IMR-90 (cell line): ENCODE data around the gene IL36A. TPM values are rescaled to one million over a fixed set of nuclear protein-coding genes. Genes with fewer than 3 reads are reported as not detected.

Experiments
- ATAC-seq: fragments of 200-7000 bp; cut with Tn5 transposase; 2 replicates; pipeline ENCODE4 v1.9.1; 2020; ENCODE audit warnings: low read depth, mild to moderate bottlenecking, moderate library complexity
- BruUV-seq: library from RNA; stranded (reverse); fragments of 400-500 nt; replicated peaks from 2 replicates; lab custom pipeline; 2021; lab: Mats Ljungman, UMichigan
- CTCF ChIA-PET: fragments of 300-600 bp; formaldehyde crosslinking; extraction: SDS; loops from one replicate; lab custom pipeline; 2021; ENCODE audit warnings: antibody characterized with exemption; lab: Yijun Ruan, JAX
- POLR2A ChIA-PET: fragments of 300-600 bp; sonication (Branson Sonifier 250); formaldehyde crosslinking; loops from one replicate; lab custom pipeline; 2022; ENCODE audit warnings: antibody characterized with exemption; ENCODE audit not compliant: unreplicated experiment; lab: Charles Lee
- DNase-seq: peaks from one replicate; pipeline ENCODE4 v3.0.0; 2013
- H2AFZ ChIP-seq: replicated peaks from 2 replicates; pipeline ENCODE3; 2013; ENCODE audit warnings: low read length, mild to moderate bottlenecking; ENCODE audit not compliant: poor library complexity
- H2AK5ac ChIP-seq: 2 replicates; pipeline ENCODE4 v1.6.1; 2013; ENCODE audit warnings: low read depth, low read length, inconsistent platforms
- H2AK9ac ChIP-seq: replicated peaks from 2 replicates; pipeline ENCODE3; 2013; ENCODE audit warnings: mild to moderate bottlenecking, low read depth, low read length, moderate library complexity; ENCODE audit not compliant: poor library complexity
- H2BK120ac ChIP-seq: 2 replicates; pipeline ENCODE4 v1.6.1; 2013; ENCODE audit warnings: low read depth, low read length, inconsistent platforms
- H2BK15ac ChIP-seq: 3 replicates; pipeline ENCODE4 v1.6.1; 2013; ENCODE audit warnings: low read depth, low read length, inconsistent platforms
- H2BK20ac ChIP-seq: 2 replicates; pipeline ENCODE4 v1.6.1; 2013; ENCODE audit warnings: low read depth, mild to moderate bottlenecking, inconsistent platforms, low read length, moderate library complexity
- H2BK5ac ChIP-seq: 2 replicates; pipeline ENCODE4 v1.6.1; 2013; ENCODE audit warnings: mild to moderate bottlenecking, low read depth, low read length, inconsistent platforms; ENCODE audit not compliant: poor library complexity, severe bottlenecking
- H3K14ac ChIP-seq: replicated peaks from 2 replicates; pipeline ENCODE4 v1.6.1; 2013; ENCODE audit warnings: low read depth, low read length, inconsistent platforms
- H3K18ac ChIP-seq: 2 replicates; pipeline ENCODE4 v1.6.1; 2013; ENCODE audit warnings: low read depth, low read length, control low read depth
- H3K23ac ChIP-seq: 2 replicates; pipeline ENCODE4 v1.6.1; 2013; ENCODE audit warnings: low read depth, low read length, inconsistent platforms
- H3K27ac ChIP-seq: 2 replicates; pipeline ENCODE4 v1.5.1; 2013; ENCODE audit warnings: mild to moderate bottlenecking, control low read depth, low read length; ENCODE audit not compliant: insufficient read depth
- H3K27me3 ChIP-seq: 2 replicates; pipeline ENCODE4 v1.6.1; 2013; ENCODE audit warnings: low read length; ENCODE audit not compliant: control insufficient read depth, insufficient read depth
- H3K36me3 ChIP-seq: 2 replicates; pipeline ENCODE4 v1.6.1; 2013; ENCODE audit warnings: low read length, mixed read lengths; ENCODE audit not compliant: control insufficient read depth, insufficient read depth
- H3K4ac ChIP-seq: 2 replicates; pipeline ENCODE4 v1.6.1; 2013; ENCODE audit warnings: low read depth, low read length, inconsistent platforms
- H3K4me1 ChIP-seq: 2 replicates; pipeline ENCODE4 v1.6.1; 2013; ENCODE audit warnings: low read length, mixed read lengths; ENCODE audit not compliant: control insufficient read depth, insufficient read depth
- H3K4me2 ChIP-seq: 2 replicates; pipeline ENCODE4 v1.6.1; 2013; ENCODE audit warnings: low read depth, mild to moderate bottlenecking, control low read depth, low read length, moderate library complexity
- H3K4me3 ChIP-seq: 2 replicates; pipeline ENCODE4 v1.5.1; 2013; ENCODE audit warnings: low read depth, mild to moderate bottlenecking, control low read depth, low read length, moderate library complexity; ENCODE audit not compliant: insufficient read depth
- H3K56ac ChIP-seq: 2 replicates; pipeline ENCODE4 v1.6.1; 2013; ENCODE audit warnings: low read length, inconsistent platforms; ENCODE audit not compliant: insufficient read depth; ENCODE audit errors: extremely low read depth
- H3K79me1 ChIP-seq, 2 experiments: 2 replicates each; pipeline ENCODE4 v1.6.1; 2013; ENCODE audit warnings: low read length in 2 of 2, inconsistent platforms in 1 of 2, low read depth in 1 of 2
- H3K9ac ChIP-seq: 2 replicates; pipeline ENCODE4 v1.6.1; 2013; ENCODE audit warnings: low read depth, low read length, control low read depth
- H3K9me1 ChIP-seq: 2 replicates; pipeline ENCODE4 v1.6.1; 2013; ENCODE audit warnings: low read length, inconsistent platforms; ENCODE audit not compliant: insufficient read depth
- H3K9me3 ChIP-seq: 2 replicates; pipeline ENCODE4 v1.6.1; 2013; ENCODE audit warnings: low read length; ENCODE audit not compliant: control insufficient read depth, insufficient read depth
- H4K20me1 ChIP-seq: 2 replicates; pipeline ENCODE4 v1.6.1; 2013; ENCODE audit warnings: low read length, inconsistent platforms; ENCODE audit not compliant: insufficient read depth
- H4K5ac ChIP-seq: 2 replicates; pipeline ENCODE4 v1.6.1; 2013; ENCODE audit warnings: mild to moderate bottlenecking, low read depth, low read length, control low read depth
- H4K8ac ChIP-seq, 2 experiments: 2 replicates each; pipeline ENCODE4 v1.6.1; 2013; ENCODE audit warnings: low read depth in 2 of 2, low read length in 2 of 2, control low read depth in 1 of 2, inconsistent platforms in 1 of 2
- H4K91ac ChIP-seq: 2 replicates; pipeline ENCODE4 v1.6.1; 2013; ENCODE audit warnings: low read depth, low read length, inconsistent platforms; ENCODE audit not compliant: insufficient read depth
- BHLHE40 ChIP-seq: fragments of 150-350 bp; IDR thresholded peaks from 2 replicates; pipeline ENCODE4 v1.6.1; 2016; ENCODE audit warnings: mild to moderate bottlenecking, low read depth, low read length
- CEBPB ChIP-seq: IDR thresholded peaks from 2 replicates; pipeline ENCODE4 v1.6.1; 2012; ENCODE audit warnings: low read depth, low read length, improper control_type of control experiment
- CHD1 ChIP-seq: IDR thresholded peaks from 2 replicates; pipeline ENCODE4 v1.6.1; 2012; ENCODE audit warnings: low read depth, low read length, improper control_type of control experiment
- FOS ChIP-seq: fragments of 150-350 bp; IDR thresholded peaks from 2 replicates; pipeline ENCODE4 v1.6.1; 2016; ENCODE audit warnings: low read depth, low read length
- MAFK ChIP-seq: IDR thresholded peaks from 2 replicates; pipeline ENCODE4 v1.6.1; 2012; ENCODE audit warnings: low read depth, low read length, improper control_type of control experiment
- MAZ ChIP-seq: IDR thresholded peaks from 2 replicates; pipeline ENCODE4 v1.6.1; 2012; ENCODE audit warnings: low read depth, mild to moderate bottlenecking, low read length, improper control_type of control experiment, moderate library complexity, borderline replicate concordance
- MXI1 ChIP-seq: IDR thresholded peaks from 2 replicates; pipeline ENCODE4 v1.6.1; 2012; ENCODE audit warnings: low read depth, mild to moderate bottlenecking, low read length, moderate library complexity, borderline replicate concordance
- NFE2L2 ChIP-seq: fragments of 150-350 bp; IDR thresholded peaks from 2 replicates; pipeline ENCODE4 v1.6.1; 2016; ENCODE audit warnings: low read depth, mild to moderate bottlenecking, low read length
- POLR2A ChIP-seq: IDR thresholded peaks from 2 replicates; pipeline ENCODE4 v1.6.1; 2012; ENCODE audit warnings: mild to moderate bottlenecking, low read depth, low read length
- RAD21 ChIP-seq: IDR thresholded peaks from 2 replicates; pipeline ENCODE4 v1.6.1; 2012; ENCODE audit warnings: low read length, improper control_type of control experiment
- RCOR1 ChIP-seq: IDR thresholded peaks from 2 replicates; pipeline ENCODE4 v1.6.1; 2012; ENCODE audit warnings: mild to moderate bottlenecking, low read length, improper control_type of control experiment; ENCODE audit not compliant: insufficient replicate concordance
- RFX5 ChIP-seq: IDR thresholded peaks from 2 replicates; pipeline ENCODE4 v1.8.0; 2012; ENCODE audit warnings: low read depth, mild to moderate bottlenecking, low read length, moderate library complexity
- SMC3 ChIP-seq: fragments of 150-350 bp; IDR thresholded peaks from 2 replicates; pipeline ENCODE4 v1.6.1; 2016; ENCODE audit warnings: low read depth, mild to moderate bottlenecking, antibody characterized with exemption, low read length, moderate library complexity
- WGBS, 2 experiments: methylation state at CpG; one replicate each; pipeline versions ENCODE4 v1.1.5 to v1.1.7; 2013; ENCODE audit warnings: missing lambda C conversion rate in 2 of 2; ENCODE audit not compliant: insufficient read length in 1 of 2; ENCODE audit errors: extremely low coverage in 2 of 2; 5-methylcytosine and 5-hydroxymethylcytosine counted together
- dilution Hi-C: fragments of 300-500 bp; cut with HindIII; formaldehyde crosslinking; loops from one replicate; pipeline ENCODE4 v1.14.3; 2018; ENCODE audit warnings: low sequenced_read_pairs; ENCODE audit not compliant: unreplicated experiment
- in situ Hi-C: fragments of 300-500 bp; cut with MboI; formaldehyde crosslinking; loops from 3 replicates; pipeline ENCODE4 v1.14.3; 2019; ENCODE audit warnings: low sequenced_read_pairs, inconsistent platforms, mixed read lengths
- intact Hi-C: fragments of 100-400 bp; cut with micrococcal nuclease; formaldehyde crosslinking; loops from 2 replicates; pipeline ENCODE4 v1.10.0; 2022
- polyA plus RNA-seq, 3 experiments: library from polyadenylated mRNA; depleted of rRNA; stranded (reverse); fragments of >200 nt; gene quantifications; 2 replicates each; pipeline ENCODE4 v1.2.3, GENCODE V29; 2012; ENCODE audit warnings: low replicate concordance in 1 of 3
- total RNA-seq: library from RNA; depleted of rRNA; stranded (reverse); fragments of >200 nt; gene quantifications from 2 replicates; pipeline ENCODE4 v1.2.3, GENCODE V29; 2012
- TF ChIP-seq, protein P1 (sequence below): conservative IDR thresholded peaks from 2 replicates; pipeline ENCODE4 v1.5.1; 2012; ENCODE audit warnings: mild to moderate bottlenecking, low read depth, low read length, improper control_type of control experiment
- TF ChIP-seq, protein P2 (sequence below): fragments of 150-350 bp; IDR thresholded peaks from 2 replicates; pipeline ENCODE4 v1.6.1; 2016; ENCODE audit warnings: low read depth, mild to moderate bottlenecking, low read length, moderate library complexity, borderline replicate concordance
- TF ChIP-seq, protein P3 (sequence below): fragments of 150-350 bp; IDR thresholded peaks from 2 replicates; pipeline ENCODE4 v1.6.1; 2017; ENCODE audit warnings: mild to moderate bottlenecking, antibody characterized with exemption, low read length, low read depth

Gene IL36A
- total and polyA plus RNA-seq, 2 of the 4 experiments (the other 2 are of a cell fraction), result not detected

DNA sequence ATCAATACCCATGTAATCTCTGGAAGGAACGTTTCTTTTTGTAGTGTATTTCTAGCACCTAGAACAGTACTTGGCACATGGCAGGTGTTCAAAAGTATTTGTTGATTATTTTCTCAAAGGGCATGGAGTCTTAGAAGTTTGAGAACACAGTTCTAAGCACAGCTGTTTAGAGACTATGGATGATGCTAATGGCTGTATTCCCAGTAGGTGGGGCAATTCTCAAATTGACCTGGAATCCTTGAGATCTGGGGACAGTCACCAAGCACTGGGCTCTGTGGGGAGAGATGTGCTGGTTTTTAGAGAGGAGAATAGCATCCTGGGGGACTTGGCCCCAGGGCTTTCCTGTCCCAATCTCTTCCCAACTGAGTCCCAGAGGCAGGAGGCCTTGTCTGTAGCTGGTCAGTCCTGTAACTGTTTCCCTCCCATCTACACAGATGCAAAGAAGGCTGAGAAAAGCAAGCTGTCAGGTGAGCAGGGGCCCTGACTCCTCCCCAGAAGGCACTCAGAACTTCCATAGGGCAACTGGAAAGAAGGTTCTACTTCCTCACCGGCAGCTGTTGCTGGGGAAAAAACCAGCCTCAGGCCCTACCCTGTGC, 44.9 kb upstream of the IL36A start:
- ChIA-PET POLR2A (no interaction called here), CTCF (no interaction called here)
- intact Hi-C loops, result no loop called here
- H3K36me3 ChIP-seq, result no peaks in the 10 kb centered on the region
- no peak overlapping the region for H2AK9ac ChIP-seq
- no peak overlapping the region for H4K91ac ChIP-seq
- H3K4me2 ChIP-seq, result no peak overlapping the region
- no peak overlapping the region for H2BK20ac ChIP-seq
- no peak overlapping the region for H3K4ac ChIP-seq
- dilution Hi-C loops, result no loop called here
- H4K5ac ChIP-seq, result no peak overlapping the region
- no peaks in the 10 kb centered on the region for H4K20me1 ChIP-seq
- no CpG with 5 or more reads among the region's 2 CpGs for WGBS, 2 experiments
- no peaks in the 10 kb centered on the region for H3K4me1 ChIP-seq
- H2BK5ac ChIP-seq, result no peak overlapping the region
- peaks cover 29% of the 10 kb centered on the region for H3K27me3 ChIP-seq
- no peak overlapping the region for H3K18ac ChIP-seq
- no peak overlapping the region for H3K23ac ChIP-seq
- BruUV-seq, result no TSS peak
- H3K9me1 ChIP-seq, result no peaks in the 10 kb centered on the region
- no peak overlapping the region for H4K8ac ChIP-seq
- no peaks in the 10 kb centered on the region for H3K79me1 ChIP-seq
- H2AK5ac ChIP-seq, result no peak overlapping the region
- H3K56ac ChIP-seq, result no peak overlapping the region
- no peak for ATAC-seq
- H2BK15ac ChIP-seq, result no peak overlapping the region
- no peak overlapping the region for H3K9ac ChIP-seq
- H3K9me3 ChIP-seq, result no peaks in the 10 kb centered on the region
- DNase-seq, result no peak
- H3K4me3 ChIP-seq, result no peak overlapping the region
- in situ Hi-C loops, result no loop called here
- H2BK120ac ChIP-seq, result no peak overlapping the region
- H2AFZ ChIP-seq, result no peak overlapping the region
- H3K27ac ChIP-seq, result no peak overlapping the region
- no peak for TF ChIP-seq BHLHE40
- no peak for TF ChIP-seq RFX5
- no peak for TF ChIP-seq CHD1
- TF ChIP-seq, protein P1, sequence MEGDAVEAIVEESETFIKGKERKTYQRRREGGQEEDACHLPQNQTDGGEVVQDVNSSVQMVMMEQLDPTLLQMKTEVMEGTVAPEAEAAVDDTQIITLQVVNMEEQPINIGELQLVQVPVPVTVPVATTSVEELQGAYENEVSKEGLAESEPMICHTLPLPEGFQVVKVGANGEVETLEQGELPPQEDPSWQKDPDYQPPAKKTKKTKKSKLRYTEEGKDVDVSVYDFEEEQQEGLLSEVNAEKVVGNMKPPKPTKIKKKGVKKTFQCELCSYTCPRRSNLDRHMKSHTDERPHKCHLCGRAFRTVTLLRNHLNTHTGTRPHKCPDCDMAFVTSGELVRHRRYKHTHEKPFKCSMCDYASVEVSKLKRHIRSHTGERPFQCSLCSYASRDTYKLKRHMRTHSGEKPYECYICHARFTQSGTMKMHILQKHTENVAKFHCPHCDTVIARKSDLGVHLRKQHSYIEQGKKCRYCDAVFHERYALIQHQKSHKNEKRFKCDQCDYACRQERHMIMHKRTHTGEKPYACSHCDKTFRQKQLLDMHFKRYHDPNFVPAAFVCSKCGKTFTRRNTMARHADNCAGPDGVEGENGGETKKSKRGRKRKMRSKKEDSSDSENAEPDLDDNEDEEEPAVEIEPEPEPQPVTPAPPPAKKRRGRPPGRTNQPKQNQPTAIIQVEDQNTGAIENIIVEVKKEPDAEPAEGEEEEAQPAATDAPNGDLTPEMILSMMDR, result no peak
- no peak for TF ChIP-seq RCOR1
- no peak for TF ChIP-seq MAZ
- no peak for TF ChIP-seq SMC3
- no peak for TF ChIP-seq MXI1
- TF ChIP-seq, protein P2, sequence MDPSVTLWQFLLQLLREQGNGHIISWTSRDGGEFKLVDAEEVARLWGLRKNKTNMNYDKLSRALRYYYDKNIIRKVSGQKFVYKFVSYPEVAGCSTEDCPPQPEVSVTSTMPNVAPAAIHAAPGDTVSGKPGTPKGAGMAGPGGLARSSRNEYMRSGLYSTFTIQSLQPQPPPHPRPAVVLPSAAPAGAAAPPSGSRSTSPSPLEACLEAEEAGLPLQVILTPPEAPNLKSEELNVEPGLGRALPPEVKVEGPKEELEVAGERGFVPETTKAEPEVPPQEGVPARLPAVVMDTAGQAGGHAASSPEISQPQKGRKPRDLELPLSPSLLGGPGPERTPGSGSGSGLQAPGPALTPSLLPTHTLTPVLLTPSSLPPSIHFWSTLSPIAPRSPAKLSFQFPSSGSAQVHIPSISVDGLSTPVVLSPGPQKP, result no peak
- no peak for TF ChIP-seq FOS
- TF ChIP-seq CEBPB, result no peak
- no peak for TF ChIP-seq NFE2L2
- no peak for TF ChIP-seq POLR2A
- no peak for TF ChIP-seq RAD21
- TF ChIP-seq, protein P3, sequence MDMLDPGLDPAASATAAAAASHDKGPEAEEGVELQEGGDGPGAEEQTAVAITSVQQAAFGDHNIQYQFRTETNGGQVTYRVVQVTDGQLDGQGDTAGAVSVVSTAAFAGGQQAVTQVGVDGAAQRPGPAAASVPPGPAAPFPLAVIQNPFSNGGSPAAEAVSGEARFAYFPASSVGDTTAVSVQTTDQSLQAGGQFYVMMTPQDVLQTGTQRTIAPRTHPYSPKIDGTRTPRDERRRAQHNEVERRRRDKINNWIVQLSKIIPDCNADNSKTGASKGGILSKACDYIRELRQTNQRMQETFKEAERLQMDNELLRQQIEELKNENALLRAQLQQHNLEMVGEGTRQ, result no peak
- TF ChIP-seq MAFK, result no peak
- no peak overlapping the region for H3K14ac ChIP-seq
